Islet precursor cell (in vitro differentiated cells): ENCODE results near the gene POM121L2.
A peak's percentile ranks its signal among the peaks of the same experiment; 100 is the strongest.
"Not testable (repeated sequence)": the region's sequence is repeated elsewhere in the genome, so short reads cannot be mapped to it uniquely, and the experiment has no call there.

Experiments used
- DNase-seq: peaks from one replicate; pipeline ENCODE4 v3.0.0-alpha.2; 2018

POM121L2 gene

DNA sequence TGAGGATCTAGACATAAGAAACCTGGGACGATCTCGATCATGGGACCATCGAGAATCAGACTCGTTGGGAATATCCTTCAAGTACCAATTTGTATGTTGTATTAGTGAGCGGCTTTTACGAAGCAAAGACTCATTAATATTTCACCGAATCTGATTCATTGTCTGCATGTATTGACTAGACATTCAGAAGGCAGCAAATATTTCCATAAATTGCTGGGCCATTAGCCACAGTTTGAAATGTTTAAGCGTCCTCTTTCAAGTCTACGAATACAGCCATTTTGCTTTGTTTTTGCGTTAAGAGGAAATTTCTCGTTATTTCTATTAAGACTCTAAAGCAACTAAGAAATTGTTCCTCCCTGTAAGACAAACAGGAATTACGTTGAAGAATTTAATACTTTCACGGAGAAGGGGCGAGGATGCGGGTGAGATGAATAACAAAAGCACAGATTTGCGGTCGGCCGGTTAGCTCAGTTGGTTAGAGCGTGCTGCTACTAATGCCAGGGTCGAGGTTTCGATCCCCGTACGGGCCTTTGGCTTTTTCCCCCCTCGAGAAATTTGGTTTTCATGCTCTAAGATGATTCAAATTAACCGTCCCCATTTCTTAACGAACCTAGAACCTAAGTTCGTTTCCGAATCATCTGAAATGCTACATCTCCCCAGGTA, 18.5 kb downstream of the POM121L2 start:
- DNase-seq = peak; percentile 68

DNA sequence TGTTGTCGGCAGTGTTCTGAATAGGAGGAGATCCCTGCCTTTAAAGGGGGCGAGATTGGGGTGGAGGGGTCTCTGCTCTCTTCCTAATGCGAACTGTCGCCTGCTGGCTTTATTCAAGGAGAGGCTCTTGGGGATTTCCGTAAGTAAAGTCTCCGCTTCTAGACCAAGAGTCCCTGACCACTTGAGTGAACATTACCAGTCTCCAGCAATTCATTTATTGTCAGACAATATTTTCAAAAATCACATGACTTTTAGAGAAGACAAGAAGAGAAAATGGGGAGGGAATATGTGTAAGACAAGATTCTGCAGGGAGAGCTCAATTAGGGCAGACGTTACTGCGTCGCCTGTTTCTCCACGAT, 21.2 kb downstream of the POM121L2 start:
- DNase-seq = no peak

DNA sequence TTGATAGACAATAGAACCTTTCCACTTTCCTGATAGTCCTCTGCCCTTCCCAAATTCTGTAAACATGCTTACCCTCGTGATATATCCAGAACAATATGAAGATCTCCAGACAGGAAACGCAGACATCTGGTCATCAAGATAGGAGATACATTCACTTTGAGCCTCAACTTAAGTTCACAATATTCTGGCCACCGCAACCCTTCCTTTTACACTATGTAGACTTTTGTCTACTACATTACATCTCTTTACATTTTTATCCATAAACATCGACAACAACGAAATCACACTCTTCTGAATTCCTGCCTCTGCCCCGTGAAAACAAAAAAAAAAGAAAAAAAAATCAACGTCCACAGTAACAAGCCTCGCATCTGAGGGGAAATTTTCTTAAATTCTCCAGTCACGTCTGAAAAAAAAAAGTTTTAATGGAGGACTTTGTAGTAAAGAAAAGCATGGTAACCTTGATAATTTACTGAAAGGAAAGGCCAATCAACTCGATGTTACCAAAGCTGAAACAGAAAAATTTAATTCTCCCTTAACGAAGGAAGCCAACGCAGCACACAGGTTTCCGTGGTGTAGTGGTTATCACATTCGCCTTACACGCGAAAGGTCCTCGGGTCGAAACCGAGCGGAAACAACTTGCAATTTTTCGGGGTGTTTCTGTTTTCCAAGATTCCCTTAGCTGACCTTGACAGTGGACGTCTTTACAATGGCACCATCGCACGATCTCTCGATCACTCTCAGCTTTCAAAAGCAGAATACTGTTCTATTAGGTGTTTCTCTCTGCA, 21.8 kb downstream of the POM121L2 start:
- DNase-seq = no peak

DNA sequence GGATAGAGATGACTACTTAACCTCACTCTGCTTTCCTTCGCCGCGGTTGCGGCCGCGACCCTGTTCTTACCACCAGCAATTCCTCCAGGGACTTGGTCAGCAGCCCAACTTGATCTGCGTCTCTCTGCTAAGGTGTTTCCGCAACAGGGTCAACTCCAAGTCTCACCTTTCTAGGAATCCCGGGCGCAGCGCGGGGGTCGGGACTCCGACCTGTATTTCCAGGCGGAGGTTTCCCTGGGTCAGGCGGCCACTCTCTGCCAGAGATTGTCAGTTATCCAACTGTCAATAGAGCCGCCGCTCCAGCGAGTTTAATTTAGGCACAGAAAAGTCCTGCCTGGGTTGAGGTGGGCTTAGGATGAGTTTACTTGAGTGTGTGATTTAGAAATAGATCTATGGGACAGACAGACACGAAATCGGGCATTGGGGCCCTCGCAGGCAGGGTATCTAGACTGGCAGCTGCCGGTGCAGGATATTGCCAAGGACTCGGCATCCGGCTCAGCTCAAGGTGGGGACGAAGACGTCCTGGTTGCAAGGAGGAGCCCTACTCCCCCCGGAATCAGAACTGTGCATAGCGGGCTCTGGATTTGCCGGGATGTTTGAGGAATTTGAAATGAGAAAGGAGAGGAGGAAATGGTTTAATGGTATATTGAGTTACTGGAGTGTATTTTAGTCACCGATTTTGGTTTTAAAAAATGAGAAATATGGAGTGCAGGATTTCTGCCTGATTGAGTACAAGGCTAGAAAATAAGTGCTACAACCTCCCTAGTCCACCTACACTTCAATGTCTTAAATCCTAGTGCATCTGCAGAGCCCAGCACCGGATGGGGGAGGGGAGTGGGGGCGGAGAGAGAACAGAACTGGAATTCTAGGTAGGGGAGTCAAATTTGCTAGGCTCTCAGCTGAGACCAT, 23.7 kb downstream of the POM121L2 start:
- DNase-seq = peak; percentile 73

DNA sequence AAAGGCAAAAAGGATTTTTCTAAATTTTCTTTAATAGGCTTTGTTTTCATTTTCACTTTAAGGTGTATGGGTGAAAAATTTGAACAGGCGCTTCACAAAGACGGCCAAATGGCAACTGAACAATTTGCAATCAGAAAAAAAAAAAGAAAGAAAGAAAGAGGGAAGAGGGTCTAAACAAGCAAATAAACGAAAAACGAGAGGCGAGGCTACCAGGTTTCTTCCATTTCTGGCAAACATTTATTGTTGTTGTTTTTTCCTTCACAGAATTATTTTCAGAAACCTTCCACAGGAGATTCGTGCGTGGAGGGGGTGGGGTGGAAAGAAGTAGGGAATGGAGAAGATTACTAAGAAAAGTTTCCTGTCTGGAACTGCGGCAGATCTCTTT, 24.3 kb downstream of the POM121L2 start:
- no peak for DNase-seq

DNA sequence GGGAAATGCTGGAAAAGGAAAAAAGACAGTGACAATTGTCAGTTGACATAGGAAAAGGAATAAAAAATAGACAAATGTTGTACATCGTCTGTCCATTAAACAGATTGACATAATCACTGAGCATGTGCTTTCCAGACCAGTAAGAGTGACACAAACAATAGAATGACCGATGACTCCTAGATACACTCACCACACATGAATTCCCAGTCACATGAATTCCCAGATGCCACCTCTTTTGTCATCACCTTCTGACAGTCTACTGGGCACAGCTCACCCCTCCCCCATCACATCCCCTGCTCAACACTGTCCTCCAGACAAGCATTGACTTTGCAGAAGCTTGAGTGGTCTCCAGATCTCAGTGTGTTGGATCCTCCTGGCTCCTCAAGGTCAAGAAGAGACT, 25.9 kb downstream of the POM121L2 start:
- DNase-seq = no peak

DNA sequence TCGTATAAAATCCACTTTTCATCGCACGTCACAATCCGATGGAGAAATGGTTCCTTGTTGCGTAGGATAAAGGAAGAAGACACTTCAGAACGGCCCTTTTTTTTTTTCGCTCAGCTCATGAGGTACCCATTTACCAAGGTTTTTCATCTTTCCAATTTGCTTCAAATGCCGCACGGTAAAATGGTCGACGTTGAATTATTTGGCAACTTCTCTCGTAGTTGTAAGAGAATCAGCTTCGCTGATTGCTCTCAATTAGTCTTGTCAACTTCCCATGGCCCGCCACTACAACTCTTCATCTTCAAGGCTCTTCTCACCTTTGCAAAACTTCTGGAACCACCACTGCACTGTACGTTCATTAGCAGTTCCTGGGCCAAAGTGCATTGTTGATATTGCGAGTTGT, 28.8 kb downstream of the POM121L2 start:
- no peak for DNase-seq

DNA sequence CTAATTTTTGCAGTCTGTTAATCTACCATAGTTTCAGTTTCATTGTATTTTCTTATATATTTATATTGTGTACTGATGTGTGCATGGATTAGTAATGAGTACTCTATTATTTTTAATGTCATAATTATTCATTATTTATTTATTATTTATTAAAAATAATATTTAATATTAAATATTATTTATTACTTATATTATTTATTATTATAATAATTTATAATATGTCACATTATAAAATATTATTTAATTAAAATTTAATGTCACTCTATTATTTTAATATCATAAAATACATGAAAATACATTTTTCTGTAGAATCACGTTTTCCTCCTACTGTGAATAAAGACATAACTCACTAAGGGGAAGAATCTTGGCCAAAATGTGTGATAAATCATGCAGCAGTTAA, 30.5 kb downstream of the POM121L2 start:
- DNase-seq = no peak

- DNase-seq = no peak
Measured at GRCh38 chr6:27281105-27281539, 31.0 kb downstream of the POM121L2 start.

DNA sequence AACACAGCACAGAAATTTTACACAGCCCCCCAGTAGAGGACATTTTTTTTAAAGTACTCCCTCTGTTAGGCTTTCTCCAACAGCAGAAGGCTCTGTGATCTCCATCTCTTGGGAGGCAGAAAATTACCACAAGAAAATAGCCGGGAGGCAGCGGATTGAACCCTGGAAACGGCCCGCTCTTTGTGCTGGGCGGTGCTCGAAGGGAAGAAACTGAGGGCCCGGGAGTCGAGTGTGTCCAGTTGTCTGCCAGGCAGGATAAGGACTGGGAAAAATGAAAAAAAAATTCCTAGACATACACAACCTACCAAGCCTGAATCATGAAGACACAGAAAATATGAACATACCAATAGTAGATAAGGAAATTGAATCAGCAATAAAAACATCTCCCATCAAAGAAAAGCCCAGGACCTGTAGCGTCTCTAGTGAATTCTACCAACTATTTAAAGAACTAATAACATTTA, 31.5 kb downstream of the POM121L2 start:
- DNase-seq = no peak

DNA sequence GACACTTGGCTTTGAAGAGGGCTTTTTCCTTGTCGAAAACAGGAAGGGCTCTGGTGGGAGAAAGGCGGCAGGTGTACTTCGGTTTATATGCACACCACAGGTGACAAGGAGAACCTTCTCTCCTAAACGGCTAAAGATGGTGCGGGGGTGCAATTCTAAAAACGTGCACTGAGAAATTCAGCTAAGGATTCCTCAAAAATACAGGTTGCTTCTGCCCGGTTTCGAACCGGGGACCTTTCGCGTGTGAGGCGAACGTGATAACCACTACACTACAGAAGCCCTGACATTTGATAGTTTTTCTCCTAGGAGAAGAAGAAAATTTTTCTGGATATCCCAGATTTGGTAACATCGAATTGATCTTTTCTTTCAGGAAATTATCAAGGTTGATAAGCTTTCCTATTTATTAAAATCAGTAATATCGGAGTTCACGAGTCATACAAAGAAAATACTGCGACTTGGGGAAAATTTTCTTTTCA, 32.0 kb downstream of the POM121L2 start:
- peak; percentile 70 for DNase-seq

DNA sequence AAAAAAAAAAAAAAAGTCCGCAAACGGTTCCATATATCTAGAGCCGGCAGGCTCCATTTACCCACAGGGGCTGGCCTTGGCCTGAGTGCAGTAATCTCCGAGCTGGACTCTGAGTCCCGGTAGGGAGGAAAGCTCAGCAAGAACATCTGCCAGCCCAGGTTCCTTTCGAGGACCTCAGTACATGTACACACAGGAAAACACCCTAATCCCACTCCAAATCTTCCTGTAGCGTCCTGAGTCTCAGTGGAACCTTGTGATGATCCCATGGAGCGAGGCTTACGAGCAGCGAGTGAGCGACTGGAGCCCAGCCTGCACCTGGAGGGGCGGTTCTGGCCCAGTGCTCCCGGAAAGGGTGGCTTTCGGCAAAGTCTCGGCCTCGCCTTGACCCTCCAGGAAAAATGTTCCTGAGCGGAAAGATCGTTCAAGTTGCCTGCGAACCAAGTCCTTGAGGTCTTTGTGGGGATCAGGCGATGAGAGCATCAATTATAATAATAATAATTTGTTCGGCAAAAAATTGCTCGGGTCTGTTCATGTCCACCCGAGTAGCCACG, 32.5 kb downstream of the POM121L2 start:
- peak; percentile 66 for DNase-seq

DNA sequence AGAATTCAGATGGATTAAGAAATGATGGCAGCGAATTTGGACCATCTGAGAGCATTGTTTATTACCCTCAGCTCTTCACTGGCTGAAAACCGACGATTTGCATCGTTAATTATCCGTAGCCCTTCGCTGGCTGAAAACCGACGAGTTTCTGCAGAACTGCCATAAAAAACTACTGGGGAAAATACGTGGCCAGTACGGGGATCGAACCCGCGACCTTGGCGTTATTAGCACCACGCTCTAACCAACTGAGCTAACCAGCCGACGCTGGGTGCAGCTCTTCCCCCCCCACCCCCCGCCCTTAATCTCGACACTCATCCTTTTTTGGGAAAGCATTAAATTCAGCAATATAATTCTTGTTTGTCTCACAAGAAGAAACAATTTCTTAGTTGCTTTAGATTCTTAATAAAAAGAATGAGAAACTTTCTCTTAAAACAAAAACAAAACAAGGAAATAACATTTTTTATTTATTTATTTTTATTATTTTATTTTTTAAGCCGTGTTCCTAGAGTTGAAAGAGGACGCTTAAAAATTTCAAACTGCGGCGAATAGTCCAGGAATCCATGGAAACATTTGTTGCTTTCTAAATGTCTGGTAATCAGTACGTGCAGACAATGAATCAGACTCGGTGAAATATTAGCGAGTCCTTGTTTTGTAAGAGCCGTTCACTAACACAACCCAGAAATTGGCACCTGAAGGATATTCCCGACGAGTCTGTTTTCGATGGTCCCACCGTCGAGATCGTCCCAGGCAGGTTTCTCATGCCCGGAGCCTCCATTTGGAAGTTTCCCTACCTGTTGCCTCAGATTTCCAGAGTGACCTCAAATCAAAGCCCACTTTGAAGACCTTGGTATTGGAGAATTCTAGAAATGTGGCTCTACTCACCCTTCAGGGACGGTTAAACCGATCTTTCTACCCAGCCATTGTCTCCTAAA, 36.8 kb downstream of the POM121L2 start:
- no peak for DNase-seq

GRCh38 chr6:27273783-27274182, 38.3 kb downstream of the POM121L2 start:
- DNase-seq = no peak

DNA sequence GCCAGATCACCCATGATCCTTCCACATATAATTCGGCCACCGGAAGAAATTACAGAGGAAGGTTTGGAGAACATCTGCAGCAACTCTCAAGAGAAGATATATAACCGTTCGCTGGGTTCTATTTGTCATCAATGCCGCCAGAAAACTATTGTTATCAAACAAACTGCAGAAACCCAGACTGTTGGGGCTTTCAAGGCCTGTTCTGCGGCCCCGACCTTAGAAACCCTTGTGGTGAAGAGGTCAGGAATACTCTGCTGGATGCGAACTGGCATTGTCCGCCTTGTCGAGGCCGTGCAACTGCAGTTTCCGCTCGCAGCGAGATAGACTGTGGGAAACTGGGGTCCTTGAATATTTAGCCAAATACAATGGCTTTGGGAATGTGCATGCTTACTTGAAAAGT, 43.3 kb downstream of the POM121L2 start:
- DNase-seq = no peak

DNA sequence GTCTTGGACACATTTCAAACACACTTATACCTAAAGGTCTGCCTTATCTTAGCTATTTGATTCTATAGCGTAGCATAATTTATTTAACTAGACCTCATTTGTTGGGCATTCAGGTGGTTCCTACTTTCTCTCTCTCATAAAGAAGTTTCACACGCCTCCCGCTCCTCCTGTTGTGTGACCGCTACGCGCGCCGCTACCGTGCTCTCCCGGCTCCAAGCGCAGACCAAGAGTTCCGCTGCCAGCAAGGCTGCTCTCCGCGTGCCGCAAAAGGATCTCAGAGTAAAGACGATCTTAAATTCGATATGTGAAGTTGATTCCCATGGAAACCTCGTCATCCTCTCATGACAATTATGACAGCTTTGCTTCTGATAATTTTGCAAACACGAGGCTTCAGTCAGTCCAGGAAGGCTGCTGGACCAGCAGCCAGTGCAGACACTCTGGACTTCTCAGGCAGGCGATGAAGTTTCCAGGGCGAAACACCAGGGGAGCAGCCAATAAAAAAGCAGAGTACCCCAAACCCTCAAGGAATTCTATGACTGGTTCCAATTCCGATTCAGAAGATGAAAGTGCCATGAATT, 44.1 kb downstream of the POM121L2 start:
- no peak for DNase-seq

- not testable (repeated sequence) for DNase-seq
Measured at GRCh38 chr6:27267003-27267402, 45.1 kb downstream of the POM121L2 start.

GRCh38 chr6:27263886-27264285, 48.2 kb downstream of the POM121L2 start:
- no peak for DNase-seq

GRCh38 chr6:27260836-27261375, 51.2 kb downstream of the POM121L2 start:
- DNase-seq = no peak

DNA sequence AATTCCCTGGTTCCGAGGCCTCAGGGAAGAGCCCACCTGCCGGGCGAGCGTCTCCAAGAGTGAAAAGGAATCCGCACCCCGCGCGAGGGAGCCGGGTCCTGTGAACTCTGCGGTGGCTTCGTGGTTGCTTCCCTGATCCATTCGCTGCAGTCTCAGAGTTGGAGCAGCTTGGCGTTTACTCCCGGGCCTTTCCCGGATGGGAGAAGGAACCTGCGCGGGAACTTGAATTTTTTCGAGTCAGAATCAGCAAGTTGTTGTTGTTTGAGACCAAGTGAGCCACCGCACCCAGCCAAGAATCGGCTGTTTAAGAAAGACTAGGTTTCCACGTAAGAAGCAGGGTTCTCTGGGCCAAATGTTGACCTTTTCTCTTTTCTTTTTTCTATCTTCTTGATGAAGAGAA, 51.7 kb downstream of the POM121L2 start:
- DNase-seq = peak; percentile 74
